ENCODE measurements around the gene C2orf42. TPM values are rescaled to one million over a fixed set of nuclear protein-coding genes. Genes with fewer than 3 reads are reported as not detected.

Gene C2orf42
- total and polyA plus RNA-seq, 10 of the 15 experiments (the other 5 are each of a cell fraction or from before 2014, with no cell fraction given), result 5.5 to 19.8 (median 11.5) TPM

DNA sequence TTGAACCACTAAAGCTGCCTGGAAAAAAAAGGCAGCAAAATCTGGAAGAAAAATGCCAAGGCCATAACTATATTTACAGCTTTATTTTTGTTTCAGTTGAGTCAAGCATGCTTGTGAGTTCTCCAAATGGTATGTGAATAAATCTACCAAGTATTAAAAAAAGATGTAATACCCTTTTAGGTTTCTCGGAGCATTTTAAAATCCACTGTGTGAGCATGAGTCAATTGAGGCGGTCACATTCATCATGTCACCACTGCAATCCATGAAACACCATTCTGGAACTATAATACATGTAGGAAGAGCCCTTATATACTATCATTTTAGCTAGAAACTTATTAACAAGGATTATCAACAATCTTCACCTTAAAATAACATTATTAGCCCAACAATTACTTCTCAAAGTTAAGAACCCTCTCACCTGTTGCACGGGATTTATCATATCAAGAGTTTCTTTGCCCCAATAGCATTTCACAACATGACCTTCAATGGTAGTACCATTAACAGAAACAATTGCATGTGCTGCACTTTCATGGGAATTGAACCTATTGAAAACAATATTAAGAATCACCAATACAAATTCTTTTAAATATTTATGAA is 24.2 kb upstream of the C2orf42 start (continued):
- TF ChIP-seq, protein P1, sequence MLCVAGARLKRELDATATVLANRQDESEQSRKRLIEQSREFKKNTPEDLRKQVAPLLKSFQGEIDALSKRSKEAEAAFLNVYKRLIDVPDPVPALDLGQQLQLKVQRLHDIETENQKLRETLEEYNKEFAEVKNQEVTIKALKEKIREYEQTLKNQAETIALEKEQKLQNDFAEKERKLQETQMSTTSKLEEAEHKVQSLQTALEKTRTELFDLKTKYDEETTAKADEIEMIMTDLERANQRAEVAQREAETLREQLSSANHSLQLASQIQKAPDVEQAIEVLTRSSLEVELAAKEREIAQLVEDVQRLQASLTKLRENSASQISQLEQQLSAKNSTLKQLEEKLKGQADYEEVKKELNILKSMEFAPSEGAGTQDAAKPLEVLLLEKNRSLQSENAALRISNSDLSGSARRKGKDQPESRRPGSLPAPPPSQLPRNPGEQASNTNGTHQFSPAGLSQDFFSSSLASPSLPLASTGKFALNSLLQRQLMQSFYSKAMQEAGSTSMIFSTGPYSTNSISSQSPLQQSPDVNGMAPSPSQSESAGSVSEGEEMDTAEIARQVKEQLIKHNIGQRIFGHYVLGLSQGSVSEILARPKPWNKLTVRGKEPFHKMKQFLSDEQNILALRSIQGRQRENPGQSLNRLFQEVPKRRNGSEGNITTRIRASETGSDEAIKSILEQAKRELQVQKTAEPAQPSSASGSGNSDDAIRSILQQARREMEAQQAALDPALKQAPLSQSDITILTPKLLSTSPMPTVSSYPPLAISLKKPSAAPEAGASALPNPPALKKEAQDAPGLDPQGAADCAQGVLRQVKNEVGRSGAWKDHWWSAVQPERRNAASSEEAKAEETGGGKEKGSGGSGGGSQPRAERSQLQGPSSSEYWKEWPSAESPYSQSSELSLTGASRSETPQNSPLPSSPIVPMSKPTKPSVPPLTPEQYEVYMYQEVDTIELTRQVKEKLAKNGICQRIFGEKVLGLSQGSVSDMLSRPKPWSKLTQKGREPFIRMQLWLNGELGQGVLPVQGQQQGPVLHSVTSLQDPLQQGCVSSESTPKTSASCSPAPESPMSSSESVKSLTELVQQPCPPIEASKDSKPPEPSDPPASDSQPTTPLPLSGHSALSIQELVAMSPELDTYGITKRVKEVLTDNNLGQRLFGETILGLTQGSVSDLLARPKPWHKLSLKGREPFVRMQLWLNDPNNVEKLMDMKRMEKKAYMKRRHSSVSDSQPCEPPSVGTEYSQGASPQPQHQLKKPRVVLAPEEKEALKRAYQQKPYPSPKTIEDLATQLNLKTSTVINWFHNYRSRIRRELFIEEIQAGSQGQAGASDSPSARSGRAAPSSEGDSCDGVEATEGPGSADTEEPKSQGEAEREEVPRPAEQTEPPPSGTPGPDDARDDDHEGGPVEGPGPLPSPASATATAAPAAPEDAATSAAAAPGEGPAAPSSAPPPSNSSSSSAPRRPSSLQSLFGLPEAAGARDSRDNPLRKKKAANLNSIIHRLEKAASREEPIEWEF (IDR thresholded peaks at IDR 0.05; ENCODE audit: insufficient replicate concordance, low read depth, low read length), result no peak
- no peak for TF ChIP-seq YBX1 (IDR thresholded peaks at IDR 0.05)

DNA sequence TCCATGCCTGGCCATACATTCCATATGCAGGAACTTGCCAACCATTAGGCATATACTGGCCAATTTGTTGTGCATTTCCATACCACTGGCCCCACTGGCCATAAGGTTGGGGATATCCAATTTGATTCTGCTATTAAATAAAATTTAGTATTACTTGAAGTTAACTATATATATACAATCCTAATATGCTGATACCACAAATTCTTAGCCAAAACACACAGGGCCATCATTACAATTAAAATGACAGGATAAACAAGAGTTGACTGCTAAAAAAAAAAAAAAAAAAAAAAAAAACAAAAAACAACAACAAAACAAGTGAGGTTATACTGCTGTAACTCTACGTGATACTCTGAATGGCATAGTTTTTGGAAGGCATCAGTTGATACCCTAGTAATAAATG is 23.5 kb upstream of the C2orf42 start:
- Histone ChIP-seq H3K27me3 (replicated peaks in 1 of 2; ENCODE audit: control insufficient read depth in 2 of 2, insufficient read depth in 2 of 2, low read length in 1 of 2) (no peaks in the 10 kb centered on the region), H3K27ac (ENCODE audit: control insufficient read depth, insufficient read depth) (no peak overlapping the region), H3K4me1 (ENCODE audit: control insufficient read depth, insufficient read depth, low read length) (no peaks in the 10 kb centered on the region), H3K36me3 (ENCODE audit: control insufficient read depth in 2 of 2, insufficient read depth in 2 of 2, low read length in 1 of 2) (peaks cover 0 to 22% of the 10 kb centered on the region in 2 experiments; a peak in 3 of 4 replicates), H2AFZ (ENCODE audit: control insufficient read depth, low read depth, low read length) (no peak overlapping the region), H3K9ac (ENCODE audit: control insufficient read depth, insufficient read depth, low read length) (no peak overlapping the region), H3K9me3 (replicated peaks; ENCODE audit: control insufficient read depth, insufficient read depth, low read length) (no peaks in the 10 kb centered on the region), H3K4me3 (no peak overlapping the region), H3K4me2 (ENCODE audit: control insufficient read depth, insufficient read depth) (no peak overlapping the region), H3K79me2 (ENCODE audit: control insufficient read depth, insufficient read depth, low read length) (no peaks in the 10 kb centered on the region), H4K20me1 (ENCODE audit: control insufficient read depth, insufficient read depth) (no peaks in the 10 kb centered on the region)
- no peak for FAIRE-seq
- 95% methylated on average over 1 of the region's 1 CpG for WGBS (ENCODE audit: insufficient coverage, insufficient replicate concordance, low lambda C conversion rate, missing lambda C conversion rate)
- ChIA-PET SMC1A (ENCODE audit: uncharacterized antibody, unreplicated experiment) (no interaction called here), CTCF (interaction anchor here (2.1 kb wide), 1 partner anchor 302 kb away, joined by 5 read pairs; no protein-coding TSS in a partner anchor), RAD21 (ENCODE audit: unreplicated experiment) (no interaction called here), POLR2A (interaction anchor here (1.5 kb wide), 1 partner anchor 23 kb away, joined by 3 read pairs; the partner anchor contains the start of gene C2orf42)
- intact Hi-C loops (cut with micrococcal nuclease; ENCODE audit: unreplicated experiment) (no loop called here), in situ Hi-C loops (cut with MboI) (no loop called here)
- no peak for ATAC-seq
- no peak for DNase-seq (ENCODE audit: low read depth, low spot score)
- BruUV-seq (replicated peaks), result no TSS peak
- TF ChIP-seq, protein P1 (IDR thresholded peaks at IDR 0.05; ENCODE audit: insufficient replicate concordance, low read depth, low read length), result no peak
- no peak for TF ChIP-seq MYC (IDR thresholded peaks at IDR 0.05; ENCODE audit: insufficient read depth, insufficient read length, insufficient replicate concordance, low read length, severe bottlenecking)
- TF ChIP-seq SMARCA5 (IDR thresholded peaks at IDR 0.05), result no peak
- no peak for TF ChIP-seq FOS (IDR thresholded peaks at IDR 0.05; ENCODE audit: borderline replicate concordance, extremely low read depth, insufficient read length)
- TF ChIP-seq ZSCAN29 (IDR thresholded peaks at IDR 0.05), result no peak
- no peak for TF ChIP-seq CBFB (IDR thresholded peaks at IDR 0.05; ENCODE audit: low read depth)
- TF ChIP-seq ZNF274 (IDR thresholded peaks at IDR 0.05; ENCODE audit: insufficient read depth, insufficient read length), result no peak
- no peak for TF ChIP-seq ATF7 (IDR thresholded peaks at IDR 0.05; ENCODE audit: low read depth)
- no peak for TF ChIP-seq RAD21 (IDR thresholded peaks at IDR 0.05; ENCODE audit: insufficient read depth, low read depth, low read length)
- no peak for TF ChIP-seq KLF5 (IDR thresholded peaks at IDR 0.05; ENCODE audit: partially characterized antibody)
- no peak for TF ChIP-seq CREB1 (IDR thresholded peaks at IDR 0.05; ENCODE audit: low read depth)
